GM18861 (cell line): ENCODE measurements around the gene INVS.
"Not testable (repeated sequence)": the region's sequence is repeated elsewhere in the genome, so short reads cannot be mapped to it uniquely, and the experiment has no call there.

Experiments used
- ATAC-seq: cut with Tn5 transposase; IDR thresholded peaks from one replicate; pipeline ENCODE4 v1.9.1; 2021; ENCODE audit not compliant: unreplicated experiment

The INVS gene

GRCh38 chr9:100120286-100120685, 21.2 kb downstream of the INVS start:
- no peak for ATAC-seq

DNA sequence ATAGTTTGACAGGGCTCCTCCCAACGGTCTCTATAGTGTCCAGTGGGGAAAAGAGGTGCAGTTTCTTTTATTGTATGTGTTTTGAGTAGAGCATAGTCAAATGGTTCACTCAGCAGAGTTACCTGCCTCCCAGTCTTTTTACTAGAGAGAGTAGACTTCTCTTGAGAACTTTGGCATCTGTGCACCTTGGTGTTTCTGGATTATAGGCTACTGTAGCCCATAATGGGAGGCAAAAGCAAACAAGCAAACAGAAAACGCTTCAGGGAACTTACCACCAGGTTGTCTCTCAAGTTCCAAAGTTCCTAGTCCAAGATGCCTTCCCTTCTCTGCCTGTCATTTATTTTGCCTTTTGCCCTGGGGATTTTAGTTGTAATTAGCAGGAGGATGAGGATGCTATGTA, 26.2 kb downstream of the INVS start:
- no peak for ATAC-seq

GRCh38 chr9:100125910-100126309, 26.9 kb downstream of the INVS start:
- ATAC-seq, result no peak

- no peak for ATAC-seq
These were observed 27.4 kb downstream of the INVS start for GRCh38 chr9:100126423-100126822.

DNA sequence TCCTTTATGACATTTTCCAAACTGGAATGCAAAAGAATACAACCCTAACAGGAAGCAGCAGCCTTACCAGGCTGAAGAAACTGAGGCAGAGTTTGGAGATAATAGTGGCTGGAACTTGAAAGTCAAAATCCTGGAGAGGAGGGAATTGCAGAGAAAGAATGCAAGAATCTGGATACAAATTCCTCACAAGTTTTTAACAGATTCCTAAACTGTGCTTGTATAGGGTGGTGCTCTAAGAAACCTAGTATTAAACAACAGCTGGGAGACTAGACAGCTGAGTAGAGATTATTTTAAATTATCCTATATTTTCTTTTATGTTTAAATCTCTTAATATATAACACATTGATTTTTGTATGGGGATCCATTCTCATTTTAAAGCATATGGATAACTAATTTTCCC, 30.7 kb downstream of the INVS start:
- ATAC-seq, result no peak

DNA sequence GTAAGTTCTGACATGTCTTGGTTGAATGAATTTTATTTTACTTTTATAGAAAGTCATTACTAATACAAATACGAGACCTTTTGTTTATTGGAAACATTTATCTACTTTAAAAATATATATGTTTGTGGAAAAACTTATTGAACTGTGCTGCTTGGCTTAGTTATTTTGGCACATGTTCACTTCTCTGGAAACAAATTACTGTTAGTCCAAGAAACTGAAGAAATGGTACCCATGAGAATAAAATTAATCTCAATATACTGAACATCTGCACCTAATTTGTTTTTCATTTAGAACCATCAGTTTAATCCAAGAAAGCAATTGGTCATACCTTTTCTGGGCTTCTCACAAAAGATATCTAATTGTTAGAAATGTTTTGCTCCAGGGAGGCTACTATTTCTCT, 32.2 kb downstream of the INVS start:
- ATAC-seq, result no peak

DNA sequence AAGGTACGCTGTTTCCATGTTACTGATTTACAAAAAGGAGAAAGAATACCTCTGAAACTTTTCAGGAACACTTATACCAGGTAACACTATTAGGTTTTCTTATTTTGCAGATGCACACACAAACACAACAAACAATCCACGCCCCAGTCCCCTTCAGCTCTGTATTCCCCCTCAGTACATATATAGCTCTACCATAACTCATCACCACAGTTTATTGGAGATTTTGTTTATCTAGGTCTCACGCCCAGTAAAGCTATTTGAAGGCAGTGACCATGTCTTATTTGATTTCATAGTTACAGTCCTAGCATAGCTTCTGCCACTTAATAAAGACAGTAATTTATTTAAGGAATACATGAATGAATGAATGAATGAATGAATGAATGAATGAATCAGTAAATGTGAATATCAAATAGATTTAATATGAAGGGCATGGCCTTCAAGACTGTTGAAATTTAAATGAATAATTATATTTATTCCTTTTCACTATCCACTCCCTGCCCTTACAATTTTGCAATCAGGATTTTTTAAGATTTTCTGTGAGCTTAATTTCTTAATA, 32.9 kb downstream of the INVS start:
- no peak for ATAC-seq

DNA sequence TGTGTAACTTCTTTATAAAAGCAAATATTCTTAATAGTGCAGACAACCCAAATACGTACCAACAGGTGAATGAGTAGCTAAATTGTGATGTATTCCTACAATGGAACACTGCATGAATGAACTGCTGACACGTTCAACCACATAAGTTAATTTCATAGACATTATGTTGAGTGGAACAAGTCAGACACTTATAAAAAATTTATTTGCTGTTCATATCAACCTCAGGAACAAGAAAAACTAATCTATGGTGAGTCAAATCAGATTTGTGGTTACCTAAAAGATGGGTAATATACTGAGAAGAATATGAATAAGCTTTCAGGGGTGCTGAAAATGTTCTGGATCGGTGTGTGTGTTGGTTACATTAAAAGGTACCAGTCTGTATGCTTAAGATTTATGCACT, 35.7 kb downstream of the INVS start:
- no peak for ATAC-seq

DNA sequence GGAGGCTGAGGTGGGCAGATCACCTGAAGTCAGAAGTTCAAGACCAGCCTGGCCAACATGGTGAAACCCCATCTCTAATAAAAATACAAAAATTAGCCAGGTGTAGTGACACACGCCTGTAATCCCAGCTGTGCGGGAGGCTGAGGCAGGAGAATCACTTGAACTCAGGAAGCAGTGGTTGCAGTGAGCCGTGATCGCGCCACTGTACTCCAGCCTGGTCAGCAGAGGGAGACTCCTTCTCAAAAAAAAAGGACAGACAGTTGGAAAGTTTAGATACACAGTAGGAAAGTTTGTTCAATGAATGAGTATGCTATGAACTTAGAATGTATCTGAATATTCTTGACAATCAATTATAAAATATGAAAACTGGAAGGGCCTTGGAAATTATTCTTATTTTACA, 37.8 kb downstream of the INVS start:
- not testable (repeated sequence) for ATAC-seq

GRCh38 chr9:100140303-100140702, 41.3 kb downstream of the INVS start:
- ATAC-seq, result not testable (repeated sequence)

- ATAC-seq, result not testable (repeated sequence)
These were observed 42.8 kb downstream of the INVS start for GRCh38 chr9:100141862-100142261.

- ATAC-seq, result not testable (repeated sequence)
These were observed 46.3 kb downstream of the INVS start for GRCh38 chr9:100145167-100145934.

GRCh38 chr9:100145976-100146375, 46.9 kb downstream of the INVS start:
- ATAC-seq, result not testable (repeated sequence)

- no peak for ATAC-seq
These were observed 51.2 kb downstream of the INVS start for GRCh38 chr9:100150214-100150613.

DNA sequence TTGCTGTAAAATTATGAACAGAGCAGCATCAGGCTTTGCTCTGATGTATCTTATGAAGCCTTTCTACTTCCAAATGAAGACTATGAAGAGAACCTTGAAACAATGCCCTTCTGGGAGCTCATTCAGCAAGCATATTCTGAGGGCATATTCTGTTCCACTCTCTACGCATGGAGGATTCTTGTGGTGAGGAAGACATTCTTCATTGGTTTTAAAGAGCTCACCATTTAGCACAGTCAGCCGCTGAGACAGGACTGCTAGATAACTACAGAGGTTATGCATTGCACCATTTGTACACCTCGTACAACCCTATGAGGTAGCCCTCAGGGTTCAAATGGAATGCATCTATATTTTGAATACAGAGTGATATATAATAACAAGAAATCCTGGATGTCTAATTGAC, 61.0 kb downstream of the INVS start:
- ATAC-seq, result no peak

GRCh38 chr9:100167176-100167575, 68.1 kb downstream of the INVS start:
- ATAC-seq, result no peak

DNA sequence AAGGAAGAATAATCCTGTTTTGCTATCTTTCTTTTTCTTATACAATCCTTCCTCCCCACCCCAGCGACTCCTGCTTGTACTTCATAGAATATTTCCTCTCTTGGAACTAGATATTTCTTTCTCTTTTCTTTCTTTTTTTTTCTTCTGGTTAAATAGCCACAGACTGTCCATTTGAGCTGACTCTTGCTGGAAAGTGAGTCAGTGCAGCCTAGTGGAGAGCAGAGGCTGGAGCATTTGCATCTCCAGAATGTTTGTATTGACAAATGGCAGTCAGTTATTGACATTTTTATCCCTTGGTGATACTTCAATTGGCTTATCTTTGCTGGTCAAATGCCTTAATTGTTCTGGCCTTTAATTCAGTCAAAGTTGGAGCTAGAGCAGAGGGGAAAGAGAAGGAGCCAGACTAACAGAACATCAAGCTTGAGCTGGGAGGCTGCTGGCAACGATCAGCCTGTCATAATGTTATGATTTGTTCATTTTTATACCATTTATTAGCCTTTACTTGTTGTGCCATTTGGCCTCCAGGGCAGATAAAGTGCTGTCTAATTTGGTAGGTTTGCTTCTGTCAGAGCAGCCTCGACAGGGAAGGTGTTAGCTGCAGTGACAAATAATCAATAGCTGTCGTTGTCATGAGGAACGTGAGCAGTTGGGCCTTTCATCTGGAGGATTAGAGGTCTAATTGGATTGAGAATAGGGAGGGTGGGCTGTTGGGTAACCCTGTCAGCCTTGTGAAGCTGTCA, 69.0 kb downstream of the INVS start:
- no peak for ATAC-seq

DNA sequence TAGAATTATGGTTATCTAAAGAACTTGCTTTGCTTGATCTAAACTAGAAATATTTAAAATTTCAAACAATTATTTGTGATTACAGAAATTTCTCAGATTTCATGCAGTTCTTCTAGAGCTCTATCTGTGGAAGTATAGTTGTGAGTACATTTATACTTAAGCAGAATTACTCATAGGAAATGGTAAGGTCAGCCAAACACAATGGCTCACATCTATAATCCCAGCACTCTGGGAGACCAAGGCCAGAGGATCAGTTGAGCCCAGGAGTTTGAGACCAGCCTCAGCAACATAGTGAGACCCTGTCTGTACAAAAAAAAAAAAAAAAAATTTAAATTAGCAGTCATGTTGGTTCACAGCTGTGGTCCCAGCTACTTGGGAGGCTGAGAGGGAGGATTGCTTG, 71.0 kb downstream of the INVS start:
- no peak for ATAC-seq

- ATAC-seq, result no peak
These were observed 71.5 kb downstream of the INVS start for GRCh38 chr9:100170556-100170955.

DNA sequence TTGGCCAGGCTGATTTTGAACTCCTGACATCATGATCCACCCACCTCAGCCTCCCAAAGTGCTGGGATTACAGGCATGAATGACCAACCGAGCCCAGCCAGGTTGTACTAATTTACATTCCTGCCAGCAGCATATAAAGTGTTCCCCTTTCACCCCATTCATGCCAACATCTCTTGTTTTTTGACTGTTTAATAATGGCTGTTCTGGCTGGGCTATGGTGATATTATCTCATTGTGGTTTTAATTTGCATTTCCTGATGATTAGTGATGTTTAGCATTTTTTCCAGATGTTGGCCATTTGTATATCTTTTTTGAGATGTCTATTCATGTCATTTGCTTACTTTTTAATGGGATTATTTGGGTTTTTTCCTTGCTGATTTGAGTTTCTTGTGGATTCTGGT, 87.3 kb downstream of the INVS start:
- ATAC-seq, result no peak

DNA sequence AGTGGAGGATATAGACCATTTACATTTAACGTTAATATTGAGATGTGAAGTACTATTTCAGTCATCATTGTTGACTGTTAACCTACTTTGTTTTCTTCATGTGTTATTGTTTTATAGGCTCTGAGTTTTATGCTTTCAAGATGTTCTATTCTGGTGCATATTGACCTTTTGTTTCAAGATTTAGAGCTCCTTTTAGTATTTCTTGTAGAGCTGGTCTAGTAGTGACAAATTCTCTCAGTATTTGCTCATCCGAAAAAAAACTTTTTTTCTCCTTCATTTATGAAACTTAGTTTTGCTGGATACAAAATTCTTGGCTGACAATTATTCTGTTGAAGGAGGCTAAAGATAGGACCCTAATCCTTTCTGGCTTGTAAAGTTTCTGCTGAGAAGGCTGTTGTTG, 91.3 kb downstream of the INVS start:
- no peak for ATAC-seq

GRCh38 chr9:100191264-100191663, 92.2 kb downstream of the INVS start:
- no peak for ATAC-seq
